GM10847 (cell line): ENCODE data around the gene FCER1G.

Source experiments
- POLR2A ChIP-seq: IDR thresholded peaks from 2 replicates; pipeline ENCODE4 v1.6.1; 2011; ENCODE audit not compliant: insufficient read length; ENCODE audit errors: extremely low read depth

The FCER1G gene

GRCh38 chr1:161261261-161262235 lies 46.5 kb downstream of the FCER1G start:
- TF ChIP-seq POLR2A = no peak

GRCh38 chr1:161265305-161265704 lies 50.2 kb downstream of the FCER1G start:
- TF ChIP-seq POLR2A = no peak

DNA sequence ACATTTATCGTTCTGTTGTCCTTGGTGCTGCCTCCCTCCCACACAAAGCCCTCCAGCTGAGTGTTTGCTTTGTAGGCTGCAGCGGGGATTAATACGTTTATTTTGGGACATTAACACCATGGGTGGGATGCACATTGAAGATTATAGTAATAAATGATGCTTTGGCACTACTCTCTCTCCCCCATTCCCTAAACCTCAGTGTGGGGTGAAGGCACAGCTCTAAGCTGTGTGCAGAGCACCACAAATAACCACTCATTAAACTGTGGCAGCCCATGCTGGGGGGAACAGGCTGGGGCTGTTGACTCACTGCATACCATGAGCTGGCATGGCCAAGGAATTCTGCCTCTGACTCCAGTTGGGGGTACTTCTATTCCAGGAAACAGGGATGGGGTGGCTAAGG lies 51.1 kb downstream of the FCER1G start:
- TF ChIP-seq POLR2A = no peak

DNA sequence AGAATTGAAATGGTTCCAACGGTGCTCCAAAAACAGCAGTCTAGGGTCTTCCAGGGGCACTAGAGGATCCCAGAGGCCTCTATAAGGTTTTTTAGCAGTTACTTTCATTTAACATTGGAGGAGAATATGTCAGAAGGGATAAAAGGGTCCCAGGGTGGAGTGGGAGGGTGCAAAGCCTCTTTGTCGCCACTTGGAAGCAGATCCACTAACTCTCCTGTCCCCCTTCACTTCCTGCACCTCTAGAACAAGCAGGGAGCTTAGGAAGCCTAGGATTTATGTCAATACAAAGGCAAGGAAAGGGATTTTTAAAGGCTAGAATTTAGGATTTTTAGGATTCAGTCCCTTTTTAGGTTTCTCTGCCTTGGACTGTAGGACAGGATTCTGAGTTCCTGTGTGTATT lies 51.7 kb downstream of the FCER1G start:
- TF ChIP-seq POLR2A = no peak

- TF ChIP-seq POLR2A = no peak
Observed at GRCh38 chr1:161267321-161267720, 52.2 kb downstream of the FCER1G start.
